ENCODE data around the gene NUDT11.
A peak's percentile ranks its signal among the peaks of the same experiment; 100 is the strongest.
"Not testable (repeated sequence)": the region's sequence is repeated elsewhere in the genome, so short reads cannot be mapped to it uniquely, and the experiment has no call there.

NUDT11 gene

GRCh38 chrX:51496501-51497291 lies at the start of gene NUDT11:
Gene NUDT11, minus strand, starts transcription at chrX:51496592. Its CDS starts 148 bp downstream, at chrX:51496444.
- TF ChIP-seq CTCF (IDR thresholded peaks at IDR 0.05; ENCODE audit: low read depth, low read length), result no peak
- peak; percentile 66 to 77 for DNase-seq (ENCODE audit: low read depth in 2 of 2)
- peak within 1 kb of the TSS; percentile 54 to 60 for H3K4me3 ChIP-seq (replicated peaks in 1 of 2; ENCODE audit: low read depth in 2 of 2, low read length in 2 of 2)

GRCh38 chrX:51520393-51520792 lies 24.0 kb upstream of the NUDT11 start:
- DNase-seq (ENCODE audit: low read depth in 2 of 2), result no peak
- no peak for TF ChIP-seq CTCF (IDR thresholded peaks at IDR 0.05; ENCODE audit: low read depth, low read length)
- no peak overlapping the region for H3K4me3 ChIP-seq (replicated peaks in 1 of 2; ENCODE audit: low read depth in 2 of 2, low read length in 2 of 2)

- H3K4me3 ChIP-seq (replicated peaks in 1 of 2; ENCODE audit: low read depth in 2 of 2, low read length in 2 of 2), result not testable (repeated sequence)
Measured at GRCh38 chrX:51519131-51519530, 22.7 kb upstream of the NUDT11 start.

GRCh38 chrX:51507551-51507950 lies 11.2 kb upstream of the NUDT11 start:
- no peak for TF ChIP-seq CTCF (IDR thresholded peaks at IDR 0.05; ENCODE audit: low read depth, low read length)
- no peak for DNase-seq (ENCODE audit: low read depth in 2 of 2)
- no peak overlapping the region for H3K4me3 ChIP-seq (replicated peaks in 1 of 2; ENCODE audit: low read depth in 2 of 2, low read length in 2 of 2)

More at GRCh38 chrX:51519131-51519530, 22.7 kb upstream of the NUDT11 start:
- DNase-seq (ENCODE audit: low read depth in 2 of 2), result not testable (repeated sequence)

- peak; percentile 17 to 31 for DNase-seq (ENCODE audit: low read depth in 2 of 2)
- peak overlapping the region; percentile 54 to 60 for H3K4me3 ChIP-seq (replicated peaks in 1 of 2; ENCODE audit: low read depth in 2 of 2, low read length in 2 of 2)
Measured at GRCh38 chrX:51495701-51496488, 497 bp downstream of the NUDT11 start.

- H3K4me3 ChIP-seq (replicated peaks in 1 of 2; ENCODE audit: low read depth in 2 of 2, low read length in 2 of 2), result no peak overlapping the region
- TF ChIP-seq CTCF (IDR thresholded peaks at IDR 0.05; ENCODE audit: low read depth, low read length), result no peak
Measured at GRCh38 chrX:51494409-51494808, 2.0 kb downstream of the NUDT11 start.

GRCh38 chrX:51487960-51488267 lies 8.5 kb downstream of the NUDT11 start:
- no peak for TF ChIP-seq CTCF (IDR thresholded peaks at IDR 0.05; ENCODE audit: low read depth, low read length)
- no peak overlapping the region for H3K4me3 ChIP-seq (replicated peaks in 1 of 2; ENCODE audit: low read depth in 2 of 2, low read length in 2 of 2)
- DNase-seq (ENCODE audit: low read depth in 2 of 2), result peak; percentile 1 to 18

More at GRCh38 chrX:51494409-51494808, 2.0 kb downstream of the NUDT11 start:
- DNase-seq (ENCODE audit: low read depth in 2 of 2), result peak; percentile 20 to 29
